Limb (tissue), 2 donors: ENCODE measurements around the gene IFITM2.
"Not testable (repeated sequence)": the region's sequence is repeated elsewhere in the genome, so short reads cannot be mapped to it uniquely, and the experiment has no call there.

Experiments
- DNase-seq, 2 donors: peaks; one replicate each; pipeline ENCODE4 v3.0.0-alpha.2; 2016; ENCODE audit errors: extremely low spot score in 2 of 2

Gene IFITM2

DNA sequence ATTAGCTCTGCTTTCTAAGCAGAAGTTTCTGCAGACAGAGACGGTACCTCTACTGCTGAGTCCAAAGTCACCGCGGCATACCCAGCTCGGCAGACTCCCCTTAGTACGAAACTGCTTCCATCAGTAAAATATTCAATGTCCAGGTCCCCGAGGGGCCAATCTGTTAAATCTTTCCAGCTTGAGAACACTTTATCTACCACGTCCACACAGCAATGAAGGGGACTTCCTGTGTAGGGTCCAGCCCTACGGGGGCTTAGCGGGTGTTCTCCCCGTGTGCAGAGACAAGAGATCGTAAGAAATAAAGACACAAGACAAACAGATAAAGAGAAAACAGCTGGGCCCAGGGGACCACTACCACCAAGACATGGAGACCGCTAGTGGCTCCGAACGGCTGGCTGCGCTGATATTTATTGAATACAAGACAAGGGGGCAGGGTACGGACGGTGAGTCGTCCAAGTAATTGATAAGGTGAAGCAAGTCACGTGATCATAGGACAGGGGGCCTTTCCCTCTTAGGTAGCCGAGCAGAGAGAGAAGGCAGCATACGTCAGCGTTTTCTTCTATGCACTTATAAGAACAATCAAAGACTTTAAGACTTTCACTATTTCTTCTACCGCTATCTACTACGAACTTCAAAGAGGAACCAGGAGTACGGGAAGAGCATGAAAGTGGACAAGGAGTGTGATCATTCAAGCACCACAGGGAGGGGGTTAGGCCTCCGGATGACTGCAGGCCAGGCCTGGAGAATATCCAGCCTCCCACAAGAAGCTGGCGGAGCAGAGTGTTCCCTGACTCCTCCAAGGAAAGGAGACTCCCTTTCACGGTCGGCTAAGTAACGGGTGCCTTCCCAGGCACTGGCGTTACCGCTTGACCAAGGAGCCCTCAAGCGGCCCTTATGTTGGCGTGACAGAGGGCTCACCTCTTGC lies 17.2 kb downstream of the IFITM2 start:
- DNase-seq = not testable (repeated sequence)

GRCh38 chr11:325796-326591 lies 18.4 kb downstream of the IFITM2 start:
- no peak for DNase-seq

DNA sequence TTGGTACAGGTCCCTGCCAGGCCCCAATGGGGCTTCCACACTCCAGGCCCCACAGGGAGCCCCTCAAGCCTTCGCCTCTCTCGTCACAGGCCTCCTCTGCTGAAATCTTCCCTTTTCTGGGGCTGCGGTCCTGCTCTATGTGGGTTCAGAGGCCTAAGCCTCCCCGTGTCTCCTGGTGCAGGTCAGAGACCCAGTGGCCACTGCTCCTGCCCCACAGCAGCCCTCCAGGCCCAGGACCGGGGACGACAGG lies 18.9 kb downstream of the IFITM2 start:
- DNase-seq = no peak

GRCh38 chr11:326842-327580 lies 19.4 kb downstream of the IFITM2 start:
- DNase-seq = peak in 1 of 2 donors; percentile 63

DNA sequence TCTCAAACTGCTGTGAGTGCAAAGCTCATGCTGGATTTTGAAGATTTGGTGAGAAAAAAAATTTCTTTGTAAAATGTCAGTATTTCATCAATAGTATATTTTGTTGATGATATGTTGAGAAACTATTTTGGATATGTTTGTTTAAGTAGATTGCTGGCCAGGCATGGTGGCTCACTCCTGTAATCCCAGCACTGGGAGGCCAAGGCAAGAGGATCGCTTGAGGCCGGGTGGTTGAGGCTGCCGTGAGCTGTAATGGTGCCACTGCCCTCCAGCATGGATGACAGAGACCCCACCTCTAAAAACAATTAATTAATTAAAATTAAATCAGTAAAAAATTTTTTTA lies 19.9 kb downstream of the IFITM2 start:
- DNase-seq = no peak

GRCh38 chr11:328012-328411 lies 20.4 kb downstream of the IFITM2 start:
- DNase-seq = no peak

GRCh38 chr11:328516-329100 lies 21.0 kb downstream of the IFITM2 start:
- not testable (repeated sequence) for DNase-seq

- no peak for DNase-seq
These were observed 22.3 kb downstream of the IFITM2 start for GRCh38 chr11:329886-330253.

DNA sequence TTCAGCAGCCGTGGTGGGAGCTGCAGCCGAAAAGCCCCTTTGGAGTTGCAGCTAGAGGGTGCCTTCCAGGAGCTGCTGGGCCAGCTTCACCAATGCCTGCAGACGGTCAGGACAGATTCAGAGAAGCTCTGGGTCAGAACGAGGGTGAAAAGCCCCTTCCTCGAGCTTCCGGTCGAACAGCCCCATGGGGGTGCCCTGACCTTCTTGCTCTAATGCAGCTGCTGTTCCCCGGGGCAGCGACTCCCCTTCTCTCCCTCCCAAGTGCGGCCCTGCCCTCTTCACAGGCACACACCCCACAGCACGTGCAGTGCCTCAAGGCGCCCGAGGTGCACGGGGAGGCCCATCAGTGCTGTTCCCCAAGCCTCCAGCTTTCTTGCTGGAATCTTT lies 22.7 kb downstream of the IFITM2 start:
- DNase-seq = no peak

GRCh38 chr11:330694-331357 lies 23.2 kb downstream of the IFITM2 start:
- DNase-seq = no peak

DNA sequence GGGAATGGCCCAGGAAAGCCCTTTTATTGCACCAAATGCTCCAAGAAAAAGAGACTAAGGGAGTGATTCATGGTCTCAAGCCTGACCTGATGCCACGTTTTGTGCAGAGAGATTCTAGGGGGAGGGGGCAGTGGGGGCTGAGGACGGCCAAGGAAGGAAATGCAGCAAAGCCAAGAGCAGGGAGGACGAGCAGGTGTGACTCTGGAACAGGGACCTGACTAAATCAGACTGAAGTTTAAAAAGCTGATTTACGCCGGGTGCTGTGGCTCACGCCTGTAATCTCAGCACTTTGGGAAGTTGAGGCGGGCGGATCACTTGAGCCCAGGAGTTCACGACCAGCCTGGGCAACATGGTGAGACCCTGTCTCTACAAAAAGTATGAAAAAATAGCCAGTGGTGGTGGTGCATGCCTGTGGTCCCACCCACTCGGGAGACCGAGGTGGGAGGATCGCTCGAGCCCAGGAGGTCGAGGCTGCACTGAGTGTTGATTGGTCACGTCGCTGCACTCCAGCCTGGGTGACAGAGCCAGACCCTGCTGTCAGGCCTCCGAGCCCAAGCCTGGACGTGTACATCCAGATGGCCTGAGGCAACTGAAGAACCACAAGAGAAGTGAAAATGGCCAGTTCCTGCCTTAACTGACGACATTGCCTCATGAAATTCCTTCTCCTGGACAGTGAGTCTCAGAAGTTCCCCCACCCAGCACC lies 23.9 kb downstream of the IFITM2 start:
- DNase-seq = no peak

DNA sequence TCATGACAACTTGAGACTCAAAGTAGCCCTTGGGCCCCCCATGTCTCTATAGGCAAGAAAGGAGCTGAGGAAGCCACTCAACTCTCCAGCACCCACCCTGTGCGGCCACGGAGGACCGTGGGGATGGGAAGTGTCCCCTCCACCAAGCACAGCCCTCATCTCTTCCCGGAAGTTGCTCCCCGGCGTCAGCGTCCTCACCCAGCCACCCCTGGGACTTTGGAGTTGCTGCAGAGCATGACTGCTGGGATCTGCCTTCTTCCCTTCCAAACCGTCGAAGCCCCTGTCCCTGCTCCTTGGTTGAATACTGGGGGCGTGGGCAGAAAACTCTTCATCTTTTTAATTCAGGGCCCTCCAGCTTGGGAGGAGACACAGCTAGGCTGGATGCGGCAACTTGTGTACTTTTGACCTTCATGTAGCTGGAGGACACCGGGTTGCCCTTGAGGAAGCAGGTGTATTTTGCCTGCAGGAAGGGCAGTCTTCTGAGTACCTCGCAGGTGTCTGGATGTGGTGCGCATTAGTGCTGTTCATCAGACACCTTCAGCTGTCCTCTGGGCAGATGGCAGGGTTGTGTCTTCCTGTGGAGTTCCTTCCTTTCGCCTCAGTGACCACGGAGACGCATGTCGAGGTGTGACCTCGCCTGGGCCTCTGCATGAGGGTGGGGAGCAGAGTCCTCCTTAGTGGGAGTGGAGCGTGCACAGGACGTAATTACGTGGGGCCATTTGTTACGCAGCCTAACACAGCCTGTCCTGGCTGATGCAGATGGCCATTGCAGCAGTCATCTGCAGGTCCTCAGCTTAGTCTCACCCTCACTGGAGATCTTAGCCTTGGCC lies 25.2 kb downstream of the IFITM2 start:
- no peak for DNase-seq

DNA sequence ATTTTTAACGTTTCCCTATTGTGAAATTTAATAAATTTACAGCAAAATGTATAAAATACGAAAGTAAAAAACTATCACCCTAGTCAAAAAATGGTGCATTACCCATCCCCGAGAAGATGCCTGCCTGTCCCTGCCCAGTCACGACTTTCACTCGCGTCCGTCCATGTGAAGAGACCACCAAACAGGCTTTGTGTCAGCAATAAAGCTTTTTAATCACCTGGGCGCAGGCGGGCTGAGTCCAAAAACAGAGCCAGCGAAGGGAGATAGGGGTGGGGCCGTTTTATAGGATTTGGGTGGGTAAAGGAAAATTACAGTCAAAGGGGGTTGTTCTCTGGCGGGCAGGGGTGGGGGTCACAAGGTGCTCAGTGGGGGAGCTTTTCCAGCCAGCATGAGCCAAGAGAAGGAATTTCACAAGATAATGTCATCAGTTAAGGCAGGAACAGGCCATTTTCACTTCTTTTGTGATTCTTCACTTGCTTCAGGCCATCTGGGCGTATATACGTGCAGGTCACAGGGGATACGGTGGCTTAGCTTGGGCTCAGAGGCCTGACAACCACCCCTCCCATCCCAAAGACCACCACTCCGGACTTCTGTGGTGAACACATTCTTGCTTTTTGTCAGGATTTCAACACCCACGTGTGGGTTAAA lies 26.1 kb downstream of the IFITM2 start:
- DNase-seq = not testable (repeated sequence)

GRCh38 chr11:334264-334994 lies 26.8 kb downstream of the IFITM2 start:
- peak in 1 of 2 donors; percentile 62 for DNase-seq

- peak in 1 of 2 donors; percentile 84 for DNase-seq
These were observed 28.4 kb downstream of the IFITM2 start for GRCh38 chr11:335779-336658.

DNA sequence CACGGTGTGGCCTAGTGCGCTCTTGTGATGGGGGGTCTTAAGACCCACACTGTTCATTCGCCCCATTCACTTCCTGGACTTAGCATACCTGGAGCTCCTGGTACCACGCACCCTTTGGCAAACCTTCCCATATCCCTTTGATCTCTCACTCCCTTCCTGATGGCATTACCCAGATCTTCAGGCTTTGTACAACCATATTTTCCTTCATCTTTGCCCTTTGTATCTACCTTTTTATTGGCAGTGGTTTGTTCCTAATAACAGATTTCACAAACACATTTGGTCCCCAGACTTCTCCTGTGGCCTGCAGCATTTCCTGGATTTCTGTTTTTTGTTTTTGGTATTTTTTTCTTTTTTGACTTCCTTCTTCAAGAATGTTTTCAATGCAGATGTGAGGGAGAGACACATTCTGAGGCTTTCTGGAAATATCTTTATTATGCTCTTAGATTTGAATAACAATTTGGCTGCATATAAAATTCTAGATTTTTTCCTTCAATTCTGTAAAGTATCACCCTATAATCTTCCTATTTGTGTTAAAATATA lies 29.1 kb downstream of the IFITM2 start:
- no peak for DNase-seq

DNA sequence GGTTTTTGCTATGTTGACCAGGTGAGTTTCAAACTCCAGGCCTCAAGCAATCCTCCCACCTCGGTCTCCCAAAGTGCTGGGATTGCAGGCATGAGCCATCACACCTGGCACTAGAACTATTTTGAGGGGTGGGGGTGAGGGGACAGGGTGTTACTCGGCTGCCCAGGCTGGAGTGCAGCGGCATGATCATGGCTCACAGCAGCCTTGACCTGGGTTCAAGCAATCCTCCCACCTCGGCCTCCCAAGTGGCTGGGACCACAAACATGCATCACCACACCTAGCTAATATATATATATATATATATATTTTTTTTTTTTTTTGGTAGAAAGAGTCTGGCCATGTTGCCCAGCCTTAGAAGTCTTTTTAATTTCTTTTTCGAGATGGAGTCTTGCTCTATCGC lies 30.1 kb downstream of the IFITM2 start:
- DNase-seq = no peak
